Hematopoietic multipotent progenitor cell treated with erythropoietin and hydrocortisone succinate and interleukin-3 and kit ligand, for 6 days (in vitro differentiated cells): ENCODE results near the gene EPHB3.

Source experiments
- DNase-seq: peaks from one replicate; pipeline ENCODE4 v3.0.0-alpha.2; 2015

EPHB3 gene

GRCh38 chr3:184561061-184561912 is at the start of gene EPHB3:
Gene EPHB3, plus strand, starts transcription at chr3:184561785. Its CDS starts 451 bp downstream, at chr3:184562236.
- DNase-seq = peak; percentile 99

DNA sequence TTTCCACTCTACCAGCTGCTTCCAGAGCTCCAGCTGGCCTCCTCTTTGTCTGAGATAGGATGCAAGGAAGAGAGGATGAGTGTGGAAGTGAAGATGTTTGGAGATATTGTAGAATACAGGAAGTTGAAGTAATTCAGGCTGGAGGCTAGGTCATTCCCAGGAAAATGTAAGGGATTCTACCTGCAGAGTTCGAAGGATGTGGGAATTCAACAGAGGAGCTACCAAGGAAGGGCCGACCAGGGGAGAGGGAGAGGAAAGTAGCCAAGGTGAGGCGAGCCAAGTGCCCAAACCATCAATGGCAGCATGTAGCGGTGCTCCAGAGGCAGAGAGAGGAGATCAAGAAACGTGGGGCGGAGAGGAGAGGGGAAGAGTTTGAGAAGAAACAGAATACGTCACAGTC is 49.0 kb upstream of the EPHB3 start:
- no peak for DNase-seq

DNA sequence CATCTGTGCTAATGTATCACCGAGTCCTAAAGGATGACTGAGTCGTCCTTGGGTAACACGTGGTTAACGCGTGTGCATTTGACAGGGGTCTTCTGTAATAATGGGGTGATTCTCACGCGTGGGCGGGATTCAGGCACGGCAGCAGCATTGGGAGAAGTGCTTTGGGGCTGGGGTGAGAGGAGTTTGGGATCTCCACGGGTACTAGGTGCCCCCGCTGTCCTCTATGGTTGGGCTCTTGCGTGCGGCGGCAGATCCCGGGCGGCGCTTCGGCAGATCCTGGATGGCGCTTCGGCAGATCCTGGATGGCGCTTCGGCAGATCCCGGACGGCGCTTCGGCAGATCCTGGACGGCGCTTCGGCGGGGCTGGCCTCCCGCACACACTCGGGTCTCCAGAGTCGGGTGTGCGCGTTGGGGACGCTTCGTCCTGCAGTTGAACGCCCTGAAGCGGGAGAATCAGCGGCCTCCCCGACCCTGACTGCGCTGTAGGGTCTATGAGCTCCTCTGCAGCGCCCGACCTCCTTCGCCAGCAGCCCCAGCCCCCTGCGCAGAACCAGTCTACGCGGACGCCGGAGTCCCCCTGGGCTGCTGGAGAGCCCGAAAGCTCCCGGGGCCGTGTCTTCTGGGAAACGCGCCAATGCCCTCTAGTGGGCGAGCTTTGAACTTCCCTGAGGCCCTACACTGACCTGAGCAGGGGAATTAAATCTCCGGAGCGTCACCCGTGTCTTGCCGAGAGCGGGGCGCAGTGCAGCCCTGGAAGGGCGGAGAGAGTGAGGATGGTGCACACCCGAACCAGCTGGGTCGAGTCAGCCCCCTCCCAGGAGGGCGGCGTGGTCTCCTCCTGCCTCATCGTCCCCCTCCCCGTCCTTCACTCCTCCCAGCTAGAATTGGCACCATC is 48.1 kb upstream of the EPHB3 start:
- peak; percentile 93 for DNase-seq

- no peak for DNase-seq
These were observed 47.5 kb upstream of the EPHB3 start for GRCh38 chr3:184514171-184514490.

DNA sequence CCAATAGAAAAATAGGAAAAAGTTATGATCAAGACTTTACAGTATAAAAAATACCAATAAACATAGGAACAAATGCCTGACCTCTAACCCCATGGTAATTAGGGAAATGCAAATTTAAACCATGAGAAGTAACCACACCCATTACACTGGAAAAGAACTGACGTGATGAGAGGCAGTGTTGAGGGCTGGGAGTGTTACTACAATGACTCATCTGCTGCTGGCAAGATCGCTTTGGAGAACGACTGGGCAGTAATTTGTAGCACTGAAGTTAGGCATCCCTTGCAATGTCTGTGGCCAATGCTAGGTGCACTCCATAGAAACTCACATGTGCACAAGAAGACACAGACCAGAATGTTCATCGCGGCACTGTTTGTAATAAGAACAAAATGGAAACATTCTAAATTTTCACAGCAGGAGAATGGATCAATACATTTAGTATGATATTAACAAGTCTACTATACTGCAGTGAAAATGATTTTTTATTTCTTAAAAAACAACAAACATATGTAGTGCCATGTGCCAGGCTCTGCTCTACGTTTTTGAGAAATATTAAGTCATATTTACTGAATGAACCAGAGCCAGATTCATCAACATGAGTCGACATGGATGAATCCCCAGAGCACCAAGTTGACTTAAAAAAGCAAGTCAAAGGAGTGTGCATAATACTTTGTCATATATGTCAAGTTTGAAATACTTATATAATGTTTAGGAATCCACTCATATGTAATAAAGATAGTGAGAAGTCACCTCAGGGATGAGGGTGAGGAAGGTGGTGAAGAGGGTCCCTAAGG is 37.6 kb upstream of the EPHB3 start:
- DNase-seq = peak; percentile 82

DNA sequence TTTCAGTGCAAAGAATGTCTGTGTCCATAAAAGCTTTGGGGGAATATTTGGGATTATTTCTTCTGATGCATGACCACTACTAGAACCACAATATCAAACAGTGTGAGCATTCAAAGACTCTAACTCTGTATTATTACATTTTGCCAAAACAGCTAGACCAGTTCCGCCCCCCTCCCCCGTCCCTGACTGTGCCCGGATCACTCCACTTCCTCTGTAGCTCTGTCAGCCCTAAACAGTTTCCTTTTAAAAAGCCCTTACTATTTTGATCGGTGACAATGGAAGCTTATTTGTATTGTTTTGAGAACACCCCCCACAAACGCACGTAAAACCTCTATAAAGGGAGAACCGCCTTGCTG is 36.6 kb upstream of the EPHB3 start:
- peak; percentile 69 for DNase-seq

GRCh38 chr3:184525337-184526087 is 36.1 kb upstream of the EPHB3 start:
- DNase-seq = no peak

GRCh38 chr3:184526088-184526433 is 35.5 kb upstream of the EPHB3 start:
- peak; percentile 20 for DNase-seq

DNA sequence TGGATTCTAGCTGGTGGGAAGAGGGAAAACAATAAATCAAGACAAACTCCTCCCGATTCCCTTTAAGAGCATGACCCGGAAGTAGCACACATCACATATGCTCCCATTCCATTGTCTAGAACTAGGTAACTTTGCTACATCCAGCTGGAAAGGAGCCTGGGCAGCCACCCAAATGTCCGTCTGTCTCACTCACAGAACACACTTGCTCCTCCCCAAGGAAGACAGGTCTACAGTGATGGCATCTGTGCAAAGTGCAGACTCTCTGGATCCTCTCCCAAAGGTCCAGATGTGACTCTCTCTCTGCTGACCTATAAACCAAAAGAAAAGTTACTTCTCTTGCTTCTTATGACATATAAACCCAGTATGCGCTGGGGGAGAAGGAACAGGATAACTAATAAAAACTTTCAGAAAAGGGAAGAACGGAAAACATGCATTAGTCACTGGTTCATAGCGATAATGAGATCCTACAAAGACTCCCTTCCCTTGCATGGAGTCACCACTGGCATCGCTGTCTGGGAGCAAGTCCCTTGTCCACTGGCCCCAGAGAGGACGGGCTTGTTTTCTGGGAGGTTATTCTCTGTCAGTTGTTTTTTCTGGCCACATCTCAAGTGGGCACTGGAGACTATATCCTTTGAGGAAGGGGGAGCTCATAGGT is 29.8 kb upstream of the EPHB3 start:
- no peak for DNase-seq

GRCh38 chr3:184532940-184533732 is 28.4 kb upstream of the EPHB3 start:
- DNase-seq = no peak

GRCh38 chr3:184537885-184538665 is 23.5 kb upstream of the EPHB3 start:
- no peak for DNase-seq

GRCh38 chr3:184538666-184539431 is 22.7 kb upstream of the EPHB3 start:
- no peak for DNase-seq

DNA sequence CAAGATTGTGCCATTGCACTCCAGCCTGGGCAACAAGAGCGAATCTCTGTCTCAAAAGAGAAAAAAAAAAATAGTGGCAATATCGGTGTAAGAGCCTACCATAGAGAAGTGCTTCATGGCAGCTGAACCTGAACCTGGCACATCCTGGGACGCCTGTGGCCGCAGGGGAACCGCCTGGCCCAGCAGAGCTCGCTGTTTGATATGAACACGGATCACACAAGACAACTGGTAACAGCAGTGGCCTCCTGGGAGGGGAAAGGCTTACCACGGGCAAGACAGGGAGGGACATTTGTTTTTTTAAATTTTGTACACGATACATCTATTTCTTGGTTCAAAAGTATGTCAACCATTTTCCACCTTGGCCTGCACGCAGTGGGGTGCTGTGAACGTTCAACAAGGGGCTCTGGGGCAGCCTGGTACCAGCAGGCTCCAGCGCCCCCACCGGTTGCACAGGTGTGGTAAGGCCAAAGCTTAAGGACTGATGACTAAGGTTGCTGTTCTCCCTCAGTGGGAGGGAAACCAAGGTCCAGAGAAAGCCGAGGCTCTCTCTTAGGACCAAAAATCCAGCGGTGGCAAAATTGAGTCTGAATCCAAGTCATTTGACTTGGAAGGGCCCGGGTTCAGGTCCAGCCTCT is 21.7 kb upstream of the EPHB3 start:
- DNase-seq = no peak

DNA sequence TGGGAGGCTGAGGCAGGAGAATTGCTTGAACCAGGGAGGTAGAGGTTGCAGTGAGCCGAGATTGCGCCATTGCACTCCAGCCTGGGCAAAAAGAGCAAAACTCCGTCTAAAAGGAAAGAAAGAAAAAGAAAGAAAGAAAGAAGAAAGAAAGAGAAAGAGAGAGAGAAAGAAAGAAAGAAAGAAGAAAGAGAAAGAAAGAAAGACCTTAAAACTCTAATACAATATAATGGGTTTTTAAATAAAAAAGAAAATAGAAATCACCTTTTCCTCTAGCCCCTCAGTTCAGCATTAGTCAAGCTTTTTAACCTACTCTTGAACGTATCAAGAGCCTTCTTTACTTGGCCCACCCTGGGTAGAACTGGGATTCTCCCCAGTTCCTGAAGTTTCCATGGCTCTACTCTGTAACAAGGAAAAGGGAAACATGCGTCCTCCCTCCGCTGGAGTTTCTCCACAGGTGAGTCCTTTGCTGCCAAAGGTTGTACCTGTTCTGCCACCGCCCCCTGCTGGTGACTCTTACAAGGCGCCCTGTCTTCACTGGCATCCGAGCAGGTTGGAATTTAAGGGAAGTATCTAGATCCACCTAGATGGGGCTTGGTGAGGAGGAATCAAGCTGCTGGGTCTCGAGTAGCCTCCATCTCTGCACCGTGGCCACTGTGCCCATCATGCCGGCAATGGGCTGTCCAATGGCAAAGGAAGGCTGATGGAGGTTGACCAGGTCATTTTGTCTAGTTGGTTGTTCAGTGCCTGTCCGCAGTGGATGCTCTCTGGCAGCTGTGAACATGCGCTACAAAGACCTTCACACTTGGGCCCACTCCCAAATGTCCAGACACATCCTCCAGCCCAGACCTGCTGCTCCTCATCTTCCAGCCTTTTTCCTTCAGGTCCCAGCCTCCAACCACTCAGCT is 20.6 kb upstream of the EPHB3 start:
- DNase-seq = peak; percentile 83

DNA sequence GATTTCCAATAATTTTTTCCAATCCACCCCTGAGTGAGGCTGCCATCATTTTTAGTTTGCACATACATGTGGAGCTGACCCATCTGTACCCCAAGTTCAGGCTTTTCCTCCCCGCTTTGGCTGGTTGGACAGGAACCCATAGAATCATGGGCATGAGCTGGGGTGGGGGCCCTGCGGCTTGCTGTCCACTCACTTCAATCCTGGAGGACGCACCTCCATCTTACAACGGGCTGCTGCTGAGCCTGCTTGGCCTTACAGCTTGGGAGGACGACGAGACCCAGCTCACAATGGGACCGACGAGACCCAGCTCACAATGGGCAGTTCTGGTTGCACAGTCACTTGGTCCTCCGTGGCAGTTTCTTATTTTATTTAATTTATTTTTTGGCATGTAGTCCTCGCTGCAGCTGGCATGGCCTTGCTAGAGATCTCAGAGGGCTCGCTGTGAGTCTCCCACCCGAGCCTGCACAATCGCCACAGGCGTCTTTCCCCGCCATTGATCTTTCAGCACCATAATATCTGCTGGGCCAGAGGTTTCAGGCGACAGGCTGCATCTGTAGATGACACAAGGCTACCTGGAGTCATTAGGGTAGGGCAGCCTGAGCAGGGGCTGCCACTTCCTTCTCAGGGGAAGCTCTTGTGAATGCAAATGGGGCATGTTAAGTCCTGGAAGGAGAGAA is 19.6 kb upstream of the EPHB3 start:
- DNase-seq = no peak

- DNase-seq = no peak
These were observed 19.0 kb upstream of the EPHB3 start for GRCh38 chr3:184542577-184542976.

- DNase-seq = no peak
These were observed 18.3 kb upstream of the EPHB3 start for GRCh38 chr3:184543256-184543655.
